Measurements from ENCODE around the gene ULK1.

ULK1 gene

GRCh38 chr12:131894313-131894860, at the start of gene ULK1:
Gene ULK1, plus strand, starts transcription at chr12:131894622. Its CDS starts 380 bp downstream, at chr12:131895002.
- peak within 1 kb of the TSS; percentile 63 for H3K4me3 ChIP-seq (ENCODE audit: low read depth, low read length)

DNA sequence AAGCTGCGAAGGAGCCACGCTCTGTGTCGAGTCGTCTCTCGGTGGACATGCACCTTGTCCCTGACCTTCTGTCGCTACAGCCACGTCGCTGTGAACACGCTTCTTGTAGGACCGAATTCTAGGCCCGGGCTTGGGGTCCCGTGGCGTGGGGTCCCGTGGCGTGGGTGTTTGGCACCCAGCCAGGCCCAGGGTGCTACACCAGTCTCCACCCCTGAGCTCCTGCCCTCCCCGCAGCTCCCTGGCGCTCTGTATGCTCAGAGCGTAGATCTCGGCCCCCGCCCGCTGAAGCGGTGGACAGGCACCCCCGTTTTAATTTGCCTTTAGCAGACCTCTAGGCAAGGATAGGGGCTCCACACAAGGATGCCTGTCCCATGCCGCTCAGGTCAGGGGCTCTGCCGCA, 49.8 kb upstream of the ULK1 start:
- H3K4me3 ChIP-seq (ENCODE audit: low read depth, low read length) = no peak overlapping the region

DNA sequence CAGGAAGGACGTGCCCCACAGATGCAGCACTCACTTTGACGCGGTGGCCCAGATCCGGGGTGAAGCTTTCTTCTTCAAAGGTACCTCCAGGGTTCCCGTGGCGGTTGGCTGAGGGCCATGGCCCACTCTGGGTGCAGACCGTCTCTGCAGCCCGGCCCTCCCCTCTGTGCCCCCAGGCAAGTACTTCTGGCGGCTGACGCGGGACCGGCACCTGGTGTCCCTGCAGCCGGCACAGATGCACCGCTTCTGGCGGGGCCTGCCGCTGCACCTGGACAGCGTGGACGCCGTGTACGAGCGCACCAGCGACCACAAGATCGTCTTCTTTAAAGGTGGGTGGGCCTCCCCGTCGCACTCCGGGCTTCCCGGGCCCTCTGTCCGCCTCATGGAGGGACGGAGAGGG, 49.3 kb upstream of the ULK1 start:
- H3K4me3 ChIP-seq (ENCODE audit: low read depth, low read length) = no peak overlapping the region

GRCh38 chr12:131847456-131847855, 47.0 kb upstream of the ULK1 start:
- no peak overlapping the region for H3K4me3 ChIP-seq (ENCODE audit: low read depth, low read length)

GRCh38 chr12:131848753-131849152, 45.7 kb upstream of the ULK1 start:
- H3K4me3 ChIP-seq (ENCODE audit: low read depth, low read length) = no peak overlapping the region

DNA sequence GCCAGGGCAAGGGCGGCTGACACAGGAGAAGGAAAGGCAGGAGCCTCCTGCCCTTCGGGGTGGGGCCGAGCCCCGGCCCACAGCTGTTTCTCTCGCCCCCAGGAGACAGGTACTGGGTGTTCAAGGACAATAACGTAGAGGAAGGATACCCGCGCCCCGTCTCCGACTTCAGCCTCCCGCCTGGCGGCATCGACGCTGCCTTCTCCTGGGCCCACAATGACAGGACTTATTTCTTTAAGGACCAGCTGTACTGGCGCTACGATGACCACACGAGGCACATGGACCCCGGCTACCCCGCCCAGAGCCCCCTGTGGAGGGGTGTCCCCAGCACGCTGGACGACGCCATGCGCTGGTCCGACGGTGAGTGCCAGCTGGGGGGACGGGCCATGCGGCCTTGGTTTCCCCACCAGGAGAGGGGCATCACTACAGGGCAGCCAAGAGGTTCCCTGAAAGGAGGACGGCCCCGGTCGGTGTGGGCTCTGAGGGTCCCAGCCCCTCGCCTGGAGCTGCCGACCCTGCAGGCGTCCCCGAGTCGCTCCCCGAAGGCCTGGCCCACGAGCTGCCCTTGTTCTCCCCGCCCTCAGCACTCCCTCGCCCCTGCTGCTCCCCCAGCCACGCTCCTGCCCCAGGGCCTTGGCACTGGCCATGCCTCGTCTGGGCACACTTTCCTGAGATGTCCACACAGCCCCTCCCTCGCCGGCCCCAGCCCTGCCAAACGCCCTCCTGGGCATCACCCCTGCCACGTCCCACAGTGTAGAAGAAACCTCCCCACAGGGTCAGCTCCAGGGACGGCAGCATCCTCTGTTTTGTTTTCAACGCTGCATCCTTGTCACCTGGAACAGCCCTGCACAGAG, 44.5 kb upstream of the ULK1 start:
- H3K4me3 ChIP-seq (ENCODE audit: low read depth, low read length) = no peak overlapping the region

GRCh38 chr12:131850856-131851559, 43.4 kb upstream of the ULK1 start:
- no peak overlapping the region for H3K4me3 ChIP-seq (ENCODE audit: low read depth, low read length)

DNA sequence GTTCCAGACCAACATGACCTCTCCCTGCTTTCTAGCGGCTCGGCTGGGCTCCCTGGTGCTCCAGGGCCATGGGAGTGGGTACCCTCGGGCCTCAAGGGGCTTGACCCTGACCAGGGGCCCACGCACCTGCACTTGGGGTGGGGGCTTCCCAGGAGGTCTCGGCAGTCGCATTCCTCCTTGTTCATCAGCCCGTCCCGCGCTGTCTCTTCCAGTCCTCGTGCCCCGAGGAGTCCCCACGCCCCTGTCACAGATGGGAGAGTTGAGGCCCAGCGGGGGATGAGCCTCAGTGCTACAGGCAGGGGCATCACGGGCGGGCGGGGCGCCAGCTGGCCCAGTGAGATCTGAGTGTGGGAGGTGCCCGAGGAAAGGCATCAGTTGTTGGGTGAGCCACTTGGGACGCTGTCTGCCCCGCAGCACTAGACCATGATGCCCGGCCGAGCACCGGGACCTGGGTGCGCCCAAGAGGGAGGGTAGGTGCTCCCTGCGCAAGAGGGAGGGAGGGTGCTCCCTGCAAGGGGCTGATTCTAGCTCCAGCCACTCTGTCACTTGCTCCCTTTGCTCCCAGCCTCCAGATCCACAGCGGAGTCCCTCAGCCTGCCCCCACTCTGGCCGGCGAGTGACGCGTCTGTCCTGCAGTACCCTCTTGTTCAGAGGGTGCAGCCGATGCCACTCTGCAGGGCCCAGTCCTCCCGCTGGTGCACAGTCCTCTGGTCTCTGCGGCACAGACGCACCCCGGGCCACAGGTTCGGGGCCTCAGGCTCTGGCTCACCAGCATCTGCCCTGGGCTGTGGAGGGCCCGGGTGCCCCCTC, 42.5 kb upstream of the ULK1 start:
- no peak overlapping the region for H3K4me3 ChIP-seq (ENCODE audit: low read depth, low read length)

GRCh38 chr12:131852551-131853299, 41.7 kb upstream of the ULK1 start:
- no peak overlapping the region for H3K4me3 ChIP-seq (ENCODE audit: low read depth, low read length)

- H3K4me3 ChIP-seq (ENCODE audit: low read depth, low read length) = no peak overlapping the region
Observed at GRCh38 chr12:131853832-131854797, 40.3 kb upstream of the ULK1 start.

DNA sequence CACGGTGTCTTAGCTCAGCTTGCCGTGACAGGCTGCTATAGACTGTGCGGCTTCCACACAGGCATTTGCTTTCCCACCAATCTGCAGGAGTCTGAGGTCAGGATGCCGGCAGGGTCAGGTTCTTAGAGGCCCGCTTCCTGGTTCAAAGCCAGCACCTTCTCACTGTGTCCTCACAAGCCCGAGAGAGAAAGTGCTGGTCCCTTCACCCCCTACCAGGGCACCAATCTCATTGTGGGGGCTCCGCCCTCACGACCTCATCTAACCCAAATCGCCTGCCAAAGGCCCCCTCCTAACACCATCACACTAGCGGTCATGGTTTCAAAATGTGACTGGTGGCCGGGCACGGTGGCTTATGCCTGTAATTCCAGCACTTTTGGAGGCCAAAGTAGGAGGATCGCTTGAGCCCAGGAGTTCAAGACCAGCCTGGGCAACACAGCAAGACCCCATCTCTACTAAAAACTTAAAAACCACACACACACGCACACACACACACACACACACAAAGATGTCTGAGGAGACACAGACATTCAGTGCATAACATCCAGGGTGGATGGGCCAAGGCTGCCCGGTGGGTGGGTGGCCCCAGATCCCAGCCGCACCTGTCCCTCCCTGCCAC, 39.5 kb upstream of the ULK1 start:
- no peak overlapping the region for H3K4me3 ChIP-seq (ENCODE audit: low read depth, low read length)

- no peak overlapping the region for H3K4me3 ChIP-seq (ENCODE audit: low read depth, low read length)
Observed at GRCh38 chr12:131855521-131856142, 38.8 kb upstream of the ULK1 start.

- no peak overlapping the region for H3K4me3 ChIP-seq (ENCODE audit: low read depth, low read length)
Observed at GRCh38 chr12:131856366-131857097, 37.9 kb upstream of the ULK1 start.

- H3K4me3 ChIP-seq (ENCODE audit: low read depth, low read length) = no peak overlapping the region
Observed at GRCh38 chr12:131857908-131858850, 36.2 kb upstream of the ULK1 start.

DNA sequence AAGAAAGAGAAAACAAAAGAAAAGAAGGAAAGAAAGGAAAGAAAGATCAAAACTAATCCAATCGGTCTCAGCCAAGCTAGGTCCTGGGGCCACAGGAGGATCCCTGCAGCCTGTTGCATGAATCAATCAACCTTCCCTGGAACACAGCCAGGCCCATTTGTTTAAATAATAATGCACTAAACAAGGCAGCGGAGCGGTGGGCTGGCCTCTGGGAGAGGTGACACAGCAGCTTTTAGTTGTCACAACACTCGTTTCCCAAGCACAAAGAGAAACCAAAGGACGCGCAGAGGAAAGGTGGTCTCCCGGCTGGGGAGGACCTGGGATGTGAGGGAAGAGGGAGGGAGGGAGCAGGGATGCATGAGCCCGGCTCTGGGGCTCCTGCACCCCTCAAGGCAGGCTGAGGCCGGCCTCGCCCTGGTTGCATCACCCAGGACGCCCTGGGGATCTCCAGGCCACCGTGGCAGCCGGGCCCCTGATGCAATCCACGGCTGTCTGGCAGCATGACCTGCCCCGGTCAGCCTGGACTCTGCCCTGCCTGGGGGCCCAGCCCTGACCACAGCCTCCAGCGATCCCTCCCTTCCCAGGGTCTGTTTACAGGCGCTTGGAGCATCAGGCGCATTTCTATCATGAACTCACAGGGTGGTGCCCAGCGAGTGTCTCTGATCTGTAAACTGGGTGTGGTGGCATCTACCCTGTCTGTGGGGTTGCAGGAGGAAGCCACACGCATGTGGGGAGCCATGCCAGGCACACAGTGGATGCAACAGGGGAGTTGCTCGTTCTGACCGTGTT, 33.8 kb upstream of the ULK1 start:
- no peak overlapping the region for H3K4me3 ChIP-seq (ENCODE audit: low read depth, low read length)
